ENCODE results near the gene ZDHHC22. TPM values are rescaled to one million over a fixed set of nuclear protein-coding genes. Genes with fewer than 3 reads are reported as not detected.

ZDHHC22 gene
- polyA plus RNA-seq, 3 donors = not detected

- Histone ChIP-seq H3K4me1 (ENCODE audit: control insufficient read depth in 1 of 2, insufficient read depth in 2 of 2, low read length in 2 of 2) (no peaks in the 10 kb centered on the region), H4K20me1 (ENCODE audit: insufficient read depth, low read length) (no peaks in the 10 kb centered on the region), H3K36me3 (replicated peaks in 1 of 2; ENCODE audit: control insufficient read depth in 1 of 2, insufficient read depth in 2 of 2, low read length in 2 of 2) (no peaks in the 10 kb centered on the region), H3K4me3 (replicated peaks in 1 of 3; ENCODE audit: low read depth in 2 of 3, low read length in 3 of 3) (no peak overlapping the region), H3K4me2 (replicated peaks; ENCODE audit: extremely low read depth, low read length, poor library complexity, severe bottlenecking) (no peak overlapping the region), H3K27me3 (ENCODE audit: control insufficient read depth in 2 of 2, insufficient read depth in 2 of 2, low read length in 2 of 2) (peaks cover 0 to 15% of the 10 kb centered on the region in 2 donors), H3K79me2 (ENCODE audit: insufficient read depth, low read length) (no peaks in the 10 kb centered on the region), H2AFZ (ENCODE audit: insufficient read depth, low read depth, low read length, poor library complexity, severe bottlenecking) (no peak overlapping the region), H3K9ac (ENCODE audit: insufficient read depth, low read length, poor library complexity, severe bottlenecking) (no peak overlapping the region), H3K27ac (ENCODE audit: low read depth in 1 of 2, low read length in 2 of 2) (no peak overlapping the region), H3K9me3 (replicated peaks in 1 of 2; ENCODE audit: control insufficient read depth in 1 of 2, insufficient read depth in 1 of 2, low read length in 2 of 2) (no peaks in the 10 kb centered on the region)
- WGBS (ENCODE audit: insufficient coverage) = 11% methylated on average over 13 of the region's 18 CpGs
- peaks cover 0 to 3% (median 0%) of the 10 kb centered on the region in 7 donors for H3K9me3 Mint-ChIP-seq
- intact Hi-C loops (cut with micrococcal nuclease) = loop anchor here in 1 of 2 donors (10.0 kb wide), 1 partner anchor 396 kb away; no protein-coding TSS in a partner anchor
- TF ChIP-seq CTCF (IDR thresholded peaks at IDR 0.05) = no peak
- no peak overlapping the region for H3K4me3 Mint-ChIP-seq
- peaks cover 2% of the 10 kb centered on the region for H3K4me1 Mint-ChIP-seq
- DNase-seq = no peak
- no peak overlapping the region for H3K27ac Mint-ChIP-seq
- peaks cover 22 to 39% (median 23%) of the 10 kb centered on the region in 3 donors for H3K27me3 Mint-ChIP-seq (ENCODE audit: low read depth in 3 of 3)
- no peaks in the 10 kb centered on the region for H3K36me3 Mint-ChIP-seq
Observed at GRCh38 chr14:77158175-77158881, 16.7 kb upstream of the ZDHHC22 start.

GRCh38 chr14:77157740-77158139, 16.1 kb upstream of the ZDHHC22 start:
- Histone ChIP-seq H3K4me1 (ENCODE audit: control insufficient read depth in 1 of 2, insufficient read depth in 2 of 2, low read length in 2 of 2) (no peaks in the 10 kb centered on the region), H3K9ac (ENCODE audit: insufficient read depth, low read length, poor library complexity, severe bottlenecking) (no peak overlapping the region), H3K4me3 (replicated peaks in 1 of 3; ENCODE audit: low read depth in 2 of 3, low read length in 3 of 3) (no peak overlapping the region), H2AFZ (ENCODE audit: insufficient read depth, low read depth, low read length, poor library complexity, severe bottlenecking) (no peak overlapping the region), H4K20me1 (ENCODE audit: insufficient read depth, low read length) (no peaks in the 10 kb centered on the region), H3K9me3 (replicated peaks in 1 of 2; ENCODE audit: control insufficient read depth in 1 of 2, insufficient read depth in 1 of 2, low read length in 2 of 2) (no peaks in the 10 kb centered on the region), H3K36me3 (replicated peaks in 1 of 2; ENCODE audit: control insufficient read depth in 1 of 2, insufficient read depth in 2 of 2, low read length in 2 of 2) (no peaks in the 10 kb centered on the region), H3K27ac (ENCODE audit: low read depth in 1 of 2, low read length in 2 of 2) (no peak overlapping the region), H3K79me2 (ENCODE audit: insufficient read depth, low read length) (no peaks in the 10 kb centered on the region), H3K4me2 (replicated peaks; ENCODE audit: extremely low read depth, low read length, poor library complexity, severe bottlenecking) (no peak overlapping the region), H3K27me3 (ENCODE audit: control insufficient read depth in 2 of 2, insufficient read depth in 2 of 2, low read length in 2 of 2) (peaks cover 0 to 15% of the 10 kb centered on the region in 2 donors)
- Mint-ChIP-seq H3K4me1 (peaks cover 2% of the 10 kb centered on the region), H3K27ac (no peak overlapping the region), H3K4me3 (no peak overlapping the region), H3K36me3 (no peaks in the 10 kb centered on the region), H3K27me3 (ENCODE audit: low read depth in 3 of 3) (peaks cover 21 to 39% (median 24%) of the 10 kb centered on the region in 3 donors), H3K9me3 (peaks cover 0 to 3% (median 0%) of the 10 kb centered on the region in 7 donors)
- no peak for TF ChIP-seq CTCF (IDR thresholded peaks at IDR 0.05)
- 49% methylated on average over 8 of the region's 11 CpGs for WGBS (ENCODE audit: insufficient coverage)
- no peak for DNase-seq
- intact Hi-C loops (cut with micrococcal nuclease) = loop anchor here in 1 of 2 donors (10.0 kb wide), 1 partner anchor 397 kb away; no protein-coding TSS in a partner anchor

Measured in CD14-positive monocyte (primary cell).